H9 (cell line): Measurements from ENCODE around the gene CLEC2D. TPM values are rescaled to one million over a fixed set of nuclear protein-coding genes. Genes with fewer than 3 reads are reported as not detected.

ENCODE experiments used
- DNase-seq: peaks from one replicate; pipeline ENCODE4 v3.0.0-alpha.2; 2017
- H2AFZ ChIP-seq: one replicate; pipeline ENCODE4 v1.6.1; 2013; ENCODE audit warnings: mild to moderate bottlenecking, low read length, control low read depth, moderate library complexity
- H2AK5ac ChIP-seq: 2 replicates; pipeline ENCODE4 v1.6.1; 2013; ENCODE audit warnings: low read length, control low read depth, mixed read lengths; ENCODE audit not compliant: insufficient read length
- H2BK120ac ChIP-seq: one replicate; pipeline ENCODE4 v1.6.1; 2013; ENCODE audit warnings: low read depth, mild to moderate bottlenecking, low read length, control low read depth, inconsistent platforms; ENCODE audit not compliant: poor library complexity, severe bottlenecking
- H2BK12ac ChIP-seq: 2 replicates; pipeline ENCODE4 v1.6.1; 2013; ENCODE audit warnings: low read length, control low read depth, mixed read lengths, low read depth; ENCODE audit not compliant: insufficient read length
- H2BK15ac ChIP-seq: 2 replicates; pipeline ENCODE4 v1.6.1; 2013; ENCODE audit warnings: low read depth, low read length, control low read depth
- H2BK20ac ChIP-seq: one replicate; pipeline ENCODE4 v1.6.1; 2013; ENCODE audit warnings: low read depth, mild to moderate bottlenecking, low read length, control low read depth, inconsistent platforms; ENCODE audit not compliant: poor library complexity, severe bottlenecking
- H2BK5ac ChIP-seq: 2 replicates; pipeline ENCODE4 v1.6.1; 2013; ENCODE audit warnings: low read length, control low read depth, mixed read lengths; ENCODE audit not compliant: insufficient read length
- H3K14ac ChIP-seq: 2 replicates; pipeline ENCODE4 v1.6.1; 2013; ENCODE audit warnings: low read length, control low read depth; ENCODE audit not compliant: insufficient read depth
- H3K18ac ChIP-seq: 2 replicates; pipeline ENCODE4 v1.6.1; 2013; ENCODE audit warnings: low read depth, mild to moderate bottlenecking, mixed read lengths, low read length, control low read depth; ENCODE audit not compliant: insufficient read length
- H3K23ac ChIP-seq: 2 replicates; pipeline ENCODE4 v1.6.1; 2013; ENCODE audit warnings: low read length, control low read depth, mixed read lengths, low read depth; ENCODE audit not compliant: insufficient read length
- H3K23me2 ChIP-seq: 2 replicates; pipeline ENCODE4 v1.6.1; 2013; ENCODE audit warnings: low read depth, mild to moderate bottlenecking, mixed read lengths, low read length, control low read depth; ENCODE audit not compliant: insufficient read length, poor library complexity, severe bottlenecking
- H3K27ac ChIP-seq: 2 replicates; pipeline ENCODE4 v1.5.1; 2013; ENCODE audit warnings: low read length, control low read depth, mixed read lengths, low read depth; ENCODE audit not compliant: insufficient read length
- H3K27me3 ChIP-seq: 2 replicates; pipeline ENCODE4 v1.6.1; 2013; ENCODE audit warnings: low read length, control low read depth, inconsistent platforms; ENCODE audit not compliant: insufficient read depth
- H3K4ac ChIP-seq: 2 replicates; pipeline ENCODE4 v1.6.1; 2013; ENCODE audit warnings: low read depth, mild to moderate bottlenecking, control low read depth, inconsistent platforms, low read length, moderate library complexity
- H3K4me1 ChIP-seq: 2 replicates; pipeline ENCODE4 v1.6.1; 2013; ENCODE audit warnings: low read length, control low read depth, inconsistent platforms; ENCODE audit not compliant: insufficient read depth
- H3K4me2 ChIP-seq: 2 replicates; pipeline ENCODE4 v1.6.1; 2013; ENCODE audit warnings: low read length, control low read depth, mixed read lengths; ENCODE audit not compliant: insufficient read length, insufficient read depth
- H3K56ac ChIP-seq: 2 replicates; pipeline ENCODE4 v1.6.1; 2013; ENCODE audit warnings: low read depth, mild to moderate bottlenecking, mixed read lengths, low read length, control low read depth; ENCODE audit not compliant: insufficient read length
- H3K79me1 ChIP-seq: 2 replicates; pipeline ENCODE4 v1.6.1; 2013; ENCODE audit warnings: low read depth, mild to moderate bottlenecking, moderate library complexity, low read length, control low read depth, inconsistent platforms; ENCODE audit not compliant: insufficient read depth, poor library complexity, severe bottlenecking
- H3K79me2 ChIP-seq: 2 replicates; pipeline ENCODE4 v1.6.1; 2013; ENCODE audit warnings: low read length, control low read depth, inconsistent platforms; ENCODE audit not compliant: insufficient read depth
- H3K9ac ChIP-seq: 2 replicates; pipeline ENCODE4 v1.6.1; 2013; ENCODE audit warnings: low read length, control low read depth, mixed read lengths; ENCODE audit not compliant: insufficient read length; ENCODE audit errors: extremely low read depth
- H3K9me3 ChIP-seq: one replicate; pipeline ENCODE4 v1.6.1; 2013; ENCODE audit warnings: low read depth, low read length, inconsistent platforms; ENCODE audit not compliant: control insufficient read depth
- H3T11ph ChIP-seq: one replicate; pipeline ENCODE4 v1.6.1; 2013; ENCODE audit warnings: mild to moderate bottlenecking, low read length, control low read depth, inconsistent platforms
- H4K20me1 ChIP-seq: one replicate; pipeline ENCODE4 v1.6.1; 2013; ENCODE audit not compliant: control insufficient read depth, insufficient read length, insufficient read depth
- H4K5ac ChIP-seq: 2 replicates; pipeline ENCODE4 v1.6.1; 2013; ENCODE audit warnings: low read depth, mild to moderate bottlenecking, mixed read lengths, low read length, control low read depth; ENCODE audit not compliant: insufficient read length
- H4K8ac ChIP-seq: replicated peaks from 2 replicates; pipeline ENCODE4 v1.6.1; 2013; ENCODE audit warnings: low read length, control low read depth, mixed read lengths, low read depth; ENCODE audit not compliant: insufficient read length
- H4K91ac ChIP-seq: 2 replicates; pipeline ENCODE4 v1.6.1; 2013; ENCODE audit warnings: low read depth, mild to moderate bottlenecking, moderate library complexity, mixed read lengths, low read length, control low read depth; ENCODE audit not compliant: insufficient read length
- H3K27ac Mint-ChIP-seq, 3 experiments: 2 replicates in 2 of 3; 3 replicates in 1 of 3; pipeline ENCODE4 v1.8.0; 2020 to 2021; ENCODE audit warnings: mixed read lengths in 3 of 3, mild to moderate bottlenecking in 1 of 3, moderate library complexity in 1 of 3
- H3K27me3 Mint-ChIP-seq: 2 replicates; pipeline ENCODE4 v1.8.0; 2021; ENCODE audit warnings: low read depth, mild to moderate bottlenecking, moderate library complexity, mixed read lengths
- H3K36me3 Mint-ChIP-seq, 3 experiments: 2 replicates in 2 of 3; 3 replicates in 1 of 3; pipeline ENCODE4 v1.8.0; 2020 to 2021; ENCODE audit warnings: low read depth in 3 of 3, mixed read lengths in 3 of 3; ENCODE audit not compliant: insufficient read depth in 1 of 3
- H3K4me1 Mint-ChIP-seq, 2 experiments: 2 replicates each; pipeline ENCODE4 v1.8.0; 2020; ENCODE audit warnings: mixed read lengths in 2 of 2
- H3K4me3 Mint-ChIP-seq, 2 experiments: 2 replicates in 1 of 2; 3 replicates in 1 of 2; pipeline ENCODE4 v1.8.0; 2020 to 2021; ENCODE audit warnings: mild to moderate bottlenecking in 2 of 2, mixed read lengths in 2 of 2, moderate library complexity in 1 of 2
- H3K9me3 Mint-ChIP-seq, 2 experiments: 2 replicates in 1 of 2; 3 replicates in 1 of 2; pipeline ENCODE4 v1.8.0; 2020; ENCODE audit warnings: mild to moderate bottlenecking in 2 of 2, mixed read lengths in 2 of 2, moderate library complexity in 1 of 2
- CTCF ChIP-seq: fragments of 200-600 bp; sonication (generic); conservative IDR thresholded peaks from 3 replicates; pipeline ENCODE4 v1.8.0; 2021; ENCODE audit warnings: antibody characterized with exemption, mild to moderate bottlenecking
- WGBS: extraction: QIAGEN DNeasy Blood & Tissue Kit; methylation state at CpG from one replicate; pipeline ENCODE4 v1.1.7; 2013; ENCODE audit warnings: missing lambda C conversion rate, low lambda C conversion rate, mixed read lengths; ENCODE audit not compliant: insufficient read length; ENCODE audit errors: extremely low coverage; 5-methylcytosine and 5-hydroxymethylcytosine counted together
- total RNA-seq: library from RNA; stranded (reverse); gene quantifications from 2 replicates; pipeline ENCODE4 v1.2.1, GENCODE V29; 2021

CLEC2D gene
- total RNA-seq, 1 experiment from 2014 or later, result 2.1 TPM

- no peak overlapping the region for H3K4me3 Mint-ChIP-seq
- H3K14ac ChIP-seq, result no peak overlapping the region
These were observed 29.9 kb downstream of the CLEC2D start for GRCh38 chr12:9699269-9699897.

More at GRCh38 chr12:9699269-9699897, 29.9 kb downstream of the CLEC2D start:
- no peak overlapping the region for H2BK120ac ChIP-seq
- no peak overlapping the region for H4K91ac ChIP-seq
- H3K27me3 Mint-ChIP-seq, result peaks cover 5% of the 10 kb centered on the region
- H3K4me1 Mint-ChIP-seq, result no peaks in the 10 kb centered on the region
- no peaks in the 10 kb centered on the region for H3K23me2 ChIP-seq
- H3T11ph ChIP-seq, result no peak overlapping the region
- H3K9me3 ChIP-seq, result peaks cover 5% of the 10 kb centered on the region
- H3K27me3 ChIP-seq, result no peaks in the 10 kb centered on the region
- no peak overlapping the region for H2BK20ac ChIP-seq
- WGBS, result no CpG with 5 or more reads among the region's 1 CpG
- no peak overlapping the region for H2BK12ac ChIP-seq
- no peak overlapping the region for H3K27ac ChIP-seq
- no peak overlapping the region for H2AFZ ChIP-seq
- H3K27ac Mint-ChIP-seq, result no peak overlapping the region
- H3K36me3 Mint-ChIP-seq, result peaks cover 22 to 36% (median 34%) of the 10 kb centered on the region in 3 experiments
- H3K4ac ChIP-seq, result no peak overlapping the region
- no peak overlapping the region for H3K23ac ChIP-seq
- no peaks in the 10 kb centered on the region for H3K4me1 ChIP-seq
- H3K9me3 Mint-ChIP-seq, result peaks cover 50 to 53% of the 10 kb centered on the region in 2 experiments
- TF ChIP-seq CTCF, result no peak
- H3K79me2 ChIP-seq, result no peaks in the 10 kb centered on the region
- no peak overlapping the region for H4K5ac ChIP-seq
- H4K8ac ChIP-seq, result no peak overlapping the region
- no peak overlapping the region for H3K56ac ChIP-seq
- no peak overlapping the region for H2BK15ac ChIP-seq
- no peaks in the 10 kb centered on the region for H4K20me1 ChIP-seq
- no peak overlapping the region for H2BK5ac ChIP-seq
- no peak overlapping the region for H3K18ac ChIP-seq
- no peak overlapping the region for H3K4me2 ChIP-seq
- no peak overlapping the region for H2AK5ac ChIP-seq
- H3K9ac ChIP-seq, result no peak overlapping the region
- no peak for DNase-seq
- no peaks in the 10 kb centered on the region for H3K79me1 ChIP-seq
